Activated CD4-positive, alpha-beta memory T cell treated with anti-CD3 and anti-CD28 coated beads, Interleukin-2, amount 10 ng/mL, durations not matched to agents 7 days and 5 days (primary cell): ENCODE data around the gene SEC11A. TPM values are rescaled to one million over a fixed set of nuclear protein-coding genes. Genes with fewer than 3 reads are reported as not detected.
"Not testable (repeated sequence)": the region's sequence is repeated elsewhere in the genome, so short reads cannot be mapped to it uniquely, and the experiment has no call there.

ENCODE experiments used
- CTCF ChIA-PET: fragments of 350-600 bp; sonication (Branson Sonifier 250); formaldehyde crosslinking; loops from one replicate; lab custom pipeline; 2021; ENCODE audit warnings: antibody characterized with exemption, inconsistent platforms; lab: Charles Lee
- POLR2A ChIA-PET: fragments of 350-600 bp; sonication (Branson Sonifier 250); formaldehyde crosslinking; loops from one replicate; lab custom pipeline; 2021; ENCODE audit warnings: antibody characterized with exemption; lab: Charles Lee
- DNase-seq: peaks from one replicate; pipeline ENCODE4 v3.0.0-alpha.2; 2020
- H3K27ac Mint-ChIP-seq: one replicate; pipeline ENCODE4 v1.8.0; 2021; ENCODE audit warnings: mild to moderate bottlenecking, mixed read lengths
- H3K27me3 Mint-ChIP-seq: one replicate; pipeline ENCODE4 v1.8.0; 2021; ENCODE audit warnings: mixed read lengths
- H3K36me3 Mint-ChIP-seq: one replicate; pipeline ENCODE4 v1.8.0; 2021; ENCODE audit warnings: low read depth, mixed read lengths
- H3K4me1 Mint-ChIP-seq: one replicate; pipeline ENCODE4 v1.8.0; 2021; ENCODE audit warnings: mixed read lengths
- H3K4me3 Mint-ChIP-seq: one replicate; pipeline ENCODE4 v1.8.0; 2021; ENCODE audit warnings: mild to moderate bottlenecking, mixed read lengths
- H3K9me3 Mint-ChIP-seq: one replicate; pipeline ENCODE4 v1.8.0; 2021; ENCODE audit warnings: mixed read lengths
- total RNA-seq, 2 experiments: library from RNA; stranded (reverse); gene quantifications; one replicate each; pipeline ENCODE4 v1.2.3, GENCODE V29; 2021

SEC11A gene
- total RNA-seq, 2 experiments from 2014 or later, result 132 to 139 TPM

DNA sequence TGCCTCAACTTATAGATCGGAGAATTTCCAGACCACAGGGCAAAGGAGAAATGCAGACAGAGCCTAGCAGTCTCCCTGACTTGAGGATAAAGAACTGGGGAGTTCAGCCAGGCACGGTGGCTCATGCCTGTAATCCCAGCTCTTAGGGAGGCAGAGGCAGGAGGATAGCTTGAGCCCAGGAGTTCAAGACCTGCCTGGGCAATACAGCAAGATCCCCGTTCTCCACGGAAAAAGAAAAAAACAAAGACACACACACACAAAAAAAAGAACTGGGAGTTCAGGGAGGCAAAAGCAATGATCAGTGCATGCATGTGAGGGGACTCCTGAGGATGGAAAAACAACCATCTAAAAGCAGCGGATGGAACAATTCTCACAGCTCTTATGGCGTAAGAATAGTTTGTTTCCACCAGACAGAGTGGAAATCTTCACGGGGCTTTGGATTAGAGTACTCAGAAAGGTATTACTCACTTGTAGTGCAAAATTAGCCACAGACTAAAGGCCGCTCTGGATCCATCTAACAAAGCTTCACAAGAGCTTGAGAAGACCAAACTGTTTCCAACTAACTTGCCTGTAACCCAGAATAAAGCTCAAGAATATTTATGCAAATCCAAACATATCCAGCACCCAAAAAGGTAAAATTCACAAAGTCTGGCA is 16.3 kb downstream of the SEC11A start:
- no peak overlapping the region for H3K4me3 Mint-ChIP-seq
- ChIA-PET POLR2A (interaction anchor here (0.8 to 1.4 kb wide), 3 partner anchors 14 to 35 kb away, joined by 3 to 4 read pairs (median 4); partner anchors contain the start of gene SEC11A), CTCF (interaction anchor here (0.6 to 1.0 kb wide), 3 partner anchors 13 to 14 kb away, joined by 3 to 5 read pairs (median 4); no protein-coding TSS in a partner anchor)
- H3K9me3 Mint-ChIP-seq, result no peaks in the 10 kb centered on the region
- H3K4me1 Mint-ChIP-seq, result peaks cover 52% of the 10 kb centered on the region
- no peak for DNase-seq
- no peaks in the 10 kb centered on the region for H3K27me3 Mint-ChIP-seq
- H3K27ac Mint-ChIP-seq, result peak overlapping the region; percentile 49
- peaks cover 39% of the 10 kb centered on the region for H3K36me3 Mint-ChIP-seq

DNA sequence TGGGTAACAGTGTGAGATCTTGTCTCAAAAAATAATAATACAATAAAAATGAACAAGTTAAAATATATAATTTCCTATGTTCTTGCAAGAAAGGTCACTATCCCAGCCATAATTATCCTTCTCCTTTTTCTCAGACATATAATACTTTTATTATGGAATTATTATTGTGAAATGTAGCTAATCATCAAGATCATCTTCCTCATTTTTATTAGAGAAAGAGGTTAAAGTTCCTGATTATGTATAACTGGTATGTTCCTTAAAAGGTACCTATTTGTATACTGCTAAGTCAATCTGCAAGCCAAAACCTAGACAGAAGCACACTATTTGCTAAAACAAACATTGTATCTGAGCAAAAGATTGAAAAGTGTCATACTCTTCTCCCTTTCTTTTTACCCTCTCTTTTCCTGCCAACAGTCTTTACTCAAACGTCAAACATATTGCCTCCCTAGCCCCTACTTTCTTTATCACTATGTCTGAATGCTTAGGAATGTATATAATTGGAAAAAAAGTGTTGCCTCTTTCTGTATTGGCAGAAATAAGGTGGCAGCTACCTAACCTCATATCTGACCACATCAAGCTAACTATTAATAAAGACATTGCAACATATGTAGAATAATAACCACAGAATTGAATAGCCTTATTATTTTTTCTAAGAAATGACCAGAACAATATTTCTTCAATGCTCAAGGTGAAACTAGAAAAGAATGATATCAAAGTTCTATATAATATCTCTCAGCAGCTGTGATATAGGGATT is 18.5 kb downstream of the SEC11A start:
- H3K4me1 Mint-ChIP-seq, result peaks cover 36% of the 10 kb centered on the region
- ChIA-PET POLR2A (interaction anchor here (1.3 to 1.7 kb wide), 2 partner anchors 18 to 42 kb away, joined by 3 to 9 read pairs; partner anchors contain the start of gene SEC11A), CTCF (interaction anchor here (0.8 to 1.6 kb wide), 2 partner anchors 39 to 231 kb away, joined by 3 to 4 read pairs; no protein-coding TSS in a partner anchor)
- H3K36me3 Mint-ChIP-seq, result peaks cover 23% of the 10 kb centered on the region
- no peaks in the 10 kb centered on the region for H3K9me3 Mint-ChIP-seq
- H3K27me3 Mint-ChIP-seq, result no peaks in the 10 kb centered on the region
- no peak overlapping the region for H3K4me3 Mint-ChIP-seq
- DNase-seq, result no peak
- no peak overlapping the region for H3K27ac Mint-ChIP-seq

DNA sequence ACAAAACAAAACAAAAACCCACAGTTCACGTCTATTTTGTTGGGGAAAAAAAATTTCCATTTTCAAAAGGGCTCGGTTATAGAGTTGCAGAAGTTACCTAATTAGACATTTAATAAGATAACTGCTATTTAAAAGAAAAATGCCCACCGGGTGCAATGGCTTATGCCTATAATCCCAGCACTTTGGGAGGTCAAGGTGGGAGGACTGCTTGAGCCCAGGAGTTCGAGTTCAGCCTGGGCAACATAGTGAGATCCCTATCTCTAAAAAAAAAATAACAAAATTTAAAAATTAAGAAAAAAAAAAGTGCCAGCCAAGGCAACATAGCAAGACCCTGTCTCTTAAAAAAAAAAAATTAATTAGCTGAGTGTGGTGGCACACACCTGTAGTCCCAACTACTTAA is 19.2 kb downstream of the SEC11A start:
- no peak for DNase-seq
- ChIA-PET CTCF (no interaction called here), POLR2A (interaction anchor here (1.7 kb wide), 1 partner anchor 19 kb away, joined by 9 read pairs; the partner anchor contains the start of gene SEC11A)
- Mint-ChIP-seq H3K27ac (no peak overlapping the region), H3K4me3 (no peak overlapping the region), H3K4me1 (peaks cover 36% of the 10 kb centered on the region), H3K9me3 (no peaks in the 10 kb centered on the region), H3K36me3 (peaks cover 27% of the 10 kb centered on the region), H3K27me3 (no peaks in the 10 kb centered on the region)

DNA sequence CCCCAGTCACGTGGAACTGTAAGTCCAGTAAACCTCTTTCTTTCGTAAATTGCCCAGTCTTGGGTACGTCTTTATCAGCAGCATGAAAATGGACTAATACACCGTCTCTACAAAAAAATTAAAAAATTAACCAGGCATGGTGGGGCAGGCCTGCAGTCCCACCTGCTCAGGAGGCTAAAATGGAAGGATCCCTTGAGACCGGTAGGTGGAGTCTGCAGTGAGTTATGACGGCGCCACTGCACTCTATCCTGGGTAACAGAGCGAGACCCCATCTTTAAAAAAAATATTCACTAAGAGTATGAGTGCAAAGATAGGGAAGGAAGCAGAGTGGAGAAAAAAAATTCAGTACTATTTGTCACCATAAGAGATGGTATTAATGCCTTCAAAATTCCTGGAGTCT is 25.6 kb downstream of the SEC11A start:
- Mint-ChIP-seq H3K9me3 (no peaks in the 10 kb centered on the region), H3K27ac (no peak overlapping the region), H3K27me3 (no peaks in the 10 kb centered on the region), H3K4me3 (no peak overlapping the region), H3K36me3 (peaks cover 47% of the 10 kb centered on the region), H3K4me1 (peaks cover 2% of the 10 kb centered on the region)
- ChIA-PET CTCF (no interaction called here), POLR2A (no interaction called here)
- no peak for DNase-seq

DNA sequence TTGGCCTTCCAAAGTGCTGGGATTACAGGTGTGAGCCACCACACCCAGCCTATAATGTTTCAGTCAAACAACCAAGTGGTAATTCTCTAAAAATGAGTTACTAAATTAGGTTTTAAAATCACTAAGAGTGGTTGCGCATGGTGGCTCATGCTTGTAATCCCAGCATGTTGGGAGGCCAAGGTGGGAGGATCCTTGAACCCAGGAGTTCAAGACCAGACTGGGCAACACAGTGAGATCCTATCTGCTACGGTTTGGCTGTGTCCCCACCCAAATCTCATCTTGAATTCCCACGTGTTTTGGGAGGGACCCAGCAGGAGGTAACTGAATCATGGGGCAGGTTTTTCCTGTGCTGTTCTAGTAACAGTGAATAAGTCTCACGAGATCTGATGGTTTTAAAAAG is 26.1 kb downstream of the SEC11A start:
- DNase-seq, result no peak
- Mint-ChIP-seq H3K36me3 (peaks cover 51% of the 10 kb centered on the region), H3K9me3 (no peaks in the 10 kb centered on the region), H3K4me1 (peaks cover 2% of the 10 kb centered on the region), H3K27me3 (no peaks in the 10 kb centered on the region), H3K27ac (no peak overlapping the region), H3K4me3 (no peak overlapping the region)
- ChIA-PET POLR2A (no interaction called here), CTCF (no interaction called here)

DNA sequence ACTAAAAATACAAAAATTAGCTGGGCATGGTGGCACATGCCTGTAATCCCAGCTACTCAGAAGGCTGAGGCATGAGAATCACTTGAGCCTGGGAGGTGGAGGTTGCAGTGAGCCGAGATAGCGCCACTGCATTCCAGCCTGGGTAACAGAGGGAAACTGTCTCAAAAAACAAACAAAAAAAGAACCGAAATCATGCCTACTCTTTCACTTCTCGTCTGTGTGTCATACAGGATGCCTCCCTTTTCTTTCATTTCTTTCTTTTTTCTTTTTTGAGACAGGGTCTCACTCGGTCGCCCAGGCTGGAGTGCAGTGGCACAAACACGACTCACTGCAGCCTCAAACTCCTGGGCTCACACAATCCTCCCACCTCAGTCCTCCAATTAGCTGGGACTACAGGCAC is 29.5 kb downstream of the SEC11A start:
- H3K27ac Mint-ChIP-seq, result not testable (repeated sequence)

DNA sequence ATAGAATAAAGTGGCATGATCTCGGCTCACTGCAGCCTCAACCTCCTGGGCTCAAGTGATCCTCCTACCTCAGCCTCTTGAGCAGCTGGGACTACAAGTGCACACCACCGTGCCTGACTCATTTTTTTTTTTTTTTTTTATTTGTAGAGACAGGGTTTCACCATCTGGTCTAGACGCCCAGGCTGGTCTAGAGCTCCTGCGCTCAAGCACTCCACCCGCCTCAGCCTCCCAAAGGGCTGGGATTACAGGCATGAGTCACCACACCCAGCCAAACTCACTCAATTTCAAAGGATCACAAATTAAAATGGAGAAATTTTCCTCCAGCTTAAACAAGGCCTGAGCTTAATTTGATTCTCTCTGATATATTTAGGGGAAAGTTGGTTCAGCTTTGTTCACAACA is 30.6 kb downstream of the SEC11A start:
- Mint-ChIP-seq H3K27me3 (no peaks in the 10 kb centered on the region), H3K9me3 (no peaks in the 10 kb centered on the region), H3K27ac (no peak overlapping the region), H3K4me3 (no peak overlapping the region), H3K4me1 (peaks cover 22% of the 10 kb centered on the region), H3K36me3 (peaks cover 56% of the 10 kb centered on the region)
- no peak for DNase-seq
- CTCF ChIA-PET, result interaction anchor here (0.6 to 0.9 kb wide), 3 partner anchors 10 to 40 kb away, joined by 3 to 6 read pairs (median 3); no protein-coding TSS in a partner anchor
- POLR2A ChIA-PET, result no interaction called here

More for the DNA sequence above, 29.5 kb downstream of the SEC11A start:
- CTCF ChIA-PET, POLR2A ChIA-PET, H3K4me3 Mint-ChIP-seq, DNase-seq, H3K27me3 Mint-ChIP-seq, H3K9me3 Mint-ChIP-seq: not testable (repeated sequence)
- H3K36me3 Mint-ChIP-seq, result peaks cover 61% of the 10 kb centered on the region
- peaks cover 20% of the 10 kb centered on the region for H3K4me1 Mint-ChIP-seq

DNA sequence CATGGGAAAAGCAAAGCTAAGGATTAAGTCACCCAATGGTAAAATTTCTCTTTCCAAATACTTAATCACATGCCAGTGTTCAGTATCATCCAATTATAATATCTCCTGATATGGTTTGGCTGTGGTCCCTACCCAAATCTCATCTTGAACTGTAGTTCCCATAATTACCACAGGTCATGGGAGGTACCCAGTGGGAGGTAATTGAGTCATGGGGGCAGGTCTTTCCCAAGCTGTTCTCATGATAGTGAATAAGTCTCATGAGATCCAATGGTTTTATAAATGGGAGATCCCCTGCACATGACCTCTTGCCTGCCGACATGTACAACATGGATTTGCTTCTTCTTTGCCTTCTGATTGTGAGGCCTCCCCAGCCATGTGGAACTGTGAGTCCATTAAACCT is 31.8 kb downstream of the SEC11A start:
- ChIA-PET CTCF (no interaction called here), POLR2A (no interaction called here)
- H3K27ac Mint-ChIP-seq, result no peak overlapping the region
- no peaks in the 10 kb centered on the region for H3K27me3 Mint-ChIP-seq
- no peak for DNase-seq
- H3K4me1 Mint-ChIP-seq, result peaks cover 22% of the 10 kb centered on the region
- peaks cover 56% of the 10 kb centered on the region for H3K36me3 Mint-ChIP-seq
- H3K4me3 Mint-ChIP-seq, result no peak overlapping the region
- no peaks in the 10 kb centered on the region for H3K9me3 Mint-ChIP-seq

DNA sequence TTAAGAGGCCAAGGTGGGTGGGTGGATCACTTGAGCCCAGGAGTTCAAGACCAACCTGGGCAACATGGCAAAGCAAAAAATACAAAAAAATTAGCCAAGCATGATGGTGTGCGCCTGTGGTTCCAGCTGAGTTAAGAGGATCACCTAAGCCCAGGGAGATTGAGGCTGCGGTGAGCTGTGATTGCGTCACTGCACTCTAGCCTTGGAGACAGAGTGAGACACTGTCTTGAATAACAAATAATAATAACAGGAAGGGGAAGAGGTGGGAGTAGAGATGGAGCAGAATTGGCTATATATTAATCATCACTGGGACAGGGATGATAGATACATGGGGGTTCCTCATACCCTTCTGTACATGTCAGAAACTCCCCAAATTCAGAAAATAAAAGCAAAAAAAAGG is 34.1 kb downstream of the SEC11A start:
- Mint-ChIP-seq H3K4me3 (no peak overlapping the region), H3K27ac (peak overlapping the region; percentile 0), H3K36me3 (peaks cover 53% of the 10 kb centered on the region), H3K4me1 (peaks cover 25% of the 10 kb centered on the region), H3K9me3 (no peaks in the 10 kb centered on the region), H3K27me3 (no peaks in the 10 kb centered on the region)
- ChIA-PET POLR2A (interaction anchor here (1.0 to 1.4 kb wide), 4 partner anchors 13 to 53 kb away, joined by 3 to 4 read pairs (median 3); partner anchors contain the start of gene SEC11A), CTCF (interaction anchor here (1.4 kb wide), 1 partner anchor 196 kb away, joined by 3 read pairs; no protein-coding TSS in a partner anchor)
- peak; percentile 71 for DNase-seq

DNA sequence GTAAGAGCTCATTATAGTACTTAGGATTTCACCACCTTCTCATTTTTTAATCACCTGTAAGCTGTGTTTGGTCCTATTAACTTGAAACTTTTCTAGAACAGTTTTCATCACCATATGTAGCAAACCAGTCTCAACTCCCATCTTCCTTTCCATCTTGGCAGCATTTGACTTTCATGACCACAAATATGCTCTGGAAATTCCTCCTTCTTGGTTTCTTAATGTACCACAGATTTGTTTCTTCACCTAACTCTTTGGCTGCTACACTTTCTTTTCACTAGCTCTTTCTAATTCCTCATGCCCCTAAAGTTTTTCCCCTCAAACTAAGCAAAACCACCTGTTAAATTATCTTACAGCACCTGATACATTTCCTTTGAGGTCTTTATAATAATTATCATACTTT is 44.7 kb downstream of the SEC11A start:
- peaks cover 22% of the 10 kb centered on the region for H3K4me1 Mint-ChIP-seq
- peaks cover 60% of the 10 kb centered on the region for H3K36me3 Mint-ChIP-seq
- no peak for DNase-seq
- H3K27me3 Mint-ChIP-seq, result no peaks in the 10 kb centered on the region
- ChIA-PET POLR2A (interaction anchor here (1.0 to 1.1 kb wide), 2 partner anchors 44 to 80 kb away, joined by 3 read pairs; no protein-coding TSS in a partner anchor), CTCF (interaction anchor here (0.6 to 1.0 kb wide), 2 partner anchors 15 to 100 kb away, joined by 3 to 5 read pairs; no protein-coding TSS in a partner anchor)
- no peaks in the 10 kb centered on the region for H3K9me3 Mint-ChIP-seq
- H3K27ac Mint-ChIP-seq, result no peak overlapping the region
- H3K4me3 Mint-ChIP-seq, result no peak overlapping the region

DNA sequence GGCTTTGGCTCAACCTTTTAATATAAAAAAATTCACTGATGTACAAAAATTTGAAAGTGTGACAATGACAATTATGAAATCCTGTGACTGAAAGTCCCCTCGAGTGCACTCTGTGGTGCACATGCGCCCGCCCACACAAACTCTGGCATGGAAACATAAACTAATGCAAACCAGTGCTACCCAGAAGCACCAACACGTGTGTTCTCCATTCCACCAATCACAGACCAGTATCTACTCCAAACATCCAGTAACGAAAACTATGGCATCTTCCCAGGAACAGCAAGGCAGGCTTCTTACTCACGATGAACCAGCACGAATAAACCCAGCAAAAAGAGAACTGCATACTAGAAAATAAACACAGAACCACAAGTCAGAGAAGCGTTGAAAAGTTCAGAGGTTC is 46.2 kb downstream of the SEC11A start:
- ChIA-PET POLR2A (interaction anchor here (0.9 to 1.7 kb wide), 5 partner anchors 11 to 79 kb away, joined by 3 to 6 read pairs (median 3); partner anchors contain the start of genes NMB and WDR73), CTCF (no interaction called here)

DNA sequence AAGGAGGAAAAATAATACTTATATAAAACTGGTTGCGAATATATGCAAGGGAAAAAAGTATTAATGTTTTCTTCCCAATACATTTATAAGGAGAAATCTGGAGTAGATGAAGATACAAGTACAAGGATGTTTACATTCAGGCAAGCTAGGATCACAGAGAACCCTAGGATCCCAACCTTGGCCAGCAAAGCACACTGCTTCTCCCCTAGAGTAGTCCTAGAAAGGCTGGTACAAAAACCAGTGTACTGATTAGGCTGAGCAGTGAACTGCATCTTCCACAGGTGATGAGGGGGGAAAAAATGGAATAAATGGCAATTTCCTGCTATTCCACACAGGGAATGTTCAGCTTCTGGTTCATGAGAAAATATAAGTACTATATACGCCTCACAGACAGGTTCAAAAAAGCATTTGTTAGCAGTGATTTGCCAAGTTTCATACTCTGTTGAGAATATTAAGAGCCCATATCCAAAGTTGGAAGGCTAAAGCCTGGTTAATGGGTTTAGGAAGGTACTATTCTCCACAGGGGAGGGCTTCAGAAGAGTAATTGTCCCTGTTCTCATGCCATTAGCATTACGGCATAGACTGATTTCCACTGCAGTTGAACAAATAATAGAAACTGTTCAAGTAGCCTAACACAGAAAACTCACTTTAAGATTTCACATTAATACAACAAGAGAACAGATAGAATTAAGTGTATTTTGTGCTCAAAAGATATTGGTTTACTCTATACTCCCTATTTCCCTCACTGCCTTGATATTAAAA is 47.5 kb downstream of the SEC11A start:
- peaks cover 22% of the 10 kb centered on the region for H3K4me1 Mint-ChIP-seq
- no peaks in the 10 kb centered on the region for H3K9me3 Mint-ChIP-seq
- ChIA-PET POLR2A (interaction anchor here (0.5 to 1.7 kb wide), 5 partner anchors 10 to 81 kb away, joined by 3 to 6 read pairs (median 3); partner anchors contain the start of genes NMB and WDR73), CTCF (interaction anchor here (0.6 kb wide), 1 partner anchor 74 kb away, joined by 3 read pairs; no protein-coding TSS in a partner anchor)
- no peaks in the 10 kb centered on the region for H3K27me3 Mint-ChIP-seq
- H3K36me3 Mint-ChIP-seq, result peaks cover 63% of the 10 kb centered on the region
- no peak for DNase-seq
- peak overlapping the region; percentile 9 for H3K27ac Mint-ChIP-seq
- no peak overlapping the region for H3K4me3 Mint-ChIP-seq

More for the DNA sequence above, 46.2 kb downstream of the SEC11A start:
- Mint-ChIP-seq H3K9me3 (no peaks in the 10 kb centered on the region), H3K4me1 (peaks cover 22% of the 10 kb centered on the region), H3K27me3 (no peaks in the 10 kb centered on the region), H3K4me3 (no peak overlapping the region), H3K36me3 (peaks cover 61% of the 10 kb centered on the region), H3K27ac (no peak overlapping the region)
- DNase-seq, result no peak
